ENCODE measurements around the gene AMPD3.
"Not testable (repeated sequence)": the region's sequence is repeated elsewhere in the genome, so short reads cannot be mapped to it uniquely, and the experiment has no call there.

The AMPD3 gene

DNA sequence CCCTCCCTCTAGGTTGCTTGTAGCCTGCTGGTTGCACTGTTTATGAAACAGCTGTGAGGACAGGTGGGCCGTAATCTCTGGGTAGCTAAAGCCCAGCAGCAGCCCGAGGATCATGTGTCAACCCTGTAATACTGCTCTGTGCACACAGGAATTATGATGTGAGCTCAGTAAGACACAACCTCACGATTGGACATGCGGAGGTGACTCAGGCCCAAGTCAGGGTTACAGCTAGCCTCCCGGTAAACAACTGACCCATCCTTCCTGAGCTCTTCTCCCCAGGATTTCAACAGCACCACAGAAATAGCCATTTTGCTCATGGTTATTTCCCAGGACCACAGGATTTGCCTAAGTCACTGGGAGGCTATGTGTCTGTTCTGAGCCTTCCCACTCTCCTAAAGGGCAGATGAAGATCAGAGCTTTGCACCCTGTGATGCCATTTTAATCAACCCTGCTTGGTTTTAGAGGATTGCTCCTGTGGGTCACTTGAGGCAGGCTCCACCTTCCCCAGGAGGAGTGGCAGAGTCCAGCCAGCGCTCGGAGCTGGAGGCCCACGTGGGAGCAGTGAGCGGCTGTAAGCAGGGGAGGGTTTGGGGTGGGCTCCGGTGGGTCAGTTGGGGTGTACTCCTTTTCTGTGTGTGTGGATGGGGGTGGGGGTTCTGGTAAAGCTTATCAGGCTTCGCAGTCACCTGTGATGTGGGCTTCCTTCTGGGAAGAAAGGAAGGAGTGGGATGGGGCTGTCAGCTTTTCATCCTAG, at the start of gene AMPD3:
Gene AMPD3 (plus strand): TSS at position 387 of the 754 bp plus-strand sequence. CDS start 6,256 bp downstream, outside the sequence.
- no peak for DNase-seq (ENCODE audit: low read depth)

DNA sequence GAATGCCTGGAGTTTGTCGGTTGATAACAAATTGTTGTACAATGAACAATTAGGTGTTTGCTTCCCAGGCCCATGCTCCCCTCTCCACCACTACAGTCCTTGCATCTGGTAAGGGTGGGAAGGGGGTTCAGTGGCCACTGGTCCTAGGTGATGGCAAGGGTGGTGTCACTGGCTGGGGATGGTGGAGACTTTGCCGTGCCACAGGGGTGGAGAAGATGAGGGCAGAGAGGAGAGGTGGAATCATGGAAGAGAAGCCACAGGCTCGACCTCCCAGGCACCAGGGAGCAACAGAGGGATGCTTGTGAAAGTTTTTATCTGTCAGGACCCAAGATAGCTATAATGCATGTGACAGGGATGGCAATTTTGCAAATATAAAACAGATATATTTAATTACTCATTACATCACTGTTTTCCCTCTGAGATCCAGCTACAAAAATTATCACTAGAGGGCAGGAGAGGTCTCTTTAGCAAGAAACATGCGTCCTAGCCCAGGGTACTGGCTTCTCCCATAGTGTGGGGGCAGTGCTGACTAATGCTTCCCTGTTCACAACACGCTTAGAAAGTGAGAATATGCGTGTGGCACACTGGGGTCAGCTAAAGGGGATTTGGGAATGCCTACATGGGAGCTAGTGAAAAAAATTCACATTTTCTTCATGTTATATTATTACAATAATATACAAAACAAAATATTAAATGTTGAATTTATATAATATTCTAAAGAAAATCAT, 49.0 kb upstream of the AMPD3 start:
- DNase-seq (ENCODE audit: low read depth): peak; percentile 30

DNA sequence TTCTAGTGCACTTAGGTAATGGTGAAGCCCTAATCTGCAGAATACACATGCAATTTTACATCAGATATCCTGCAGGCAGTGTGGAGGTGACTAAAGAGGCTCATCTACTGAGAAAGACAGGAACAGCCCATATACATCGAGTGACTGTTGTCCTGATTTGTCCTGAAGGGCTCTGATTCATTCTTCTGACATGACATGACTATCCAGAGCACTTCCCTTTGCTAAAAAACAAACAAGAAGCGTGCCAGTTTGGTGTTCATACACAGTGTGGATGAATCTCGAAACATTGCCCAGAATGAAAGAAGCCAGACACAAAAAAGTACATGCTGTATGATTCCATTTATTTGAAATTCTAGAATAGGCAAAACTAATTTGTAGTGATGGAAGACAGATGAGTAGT, 48.0 kb upstream of the AMPD3 start:
- no peak for DNase-seq (ENCODE audit: low read depth)

DNA sequence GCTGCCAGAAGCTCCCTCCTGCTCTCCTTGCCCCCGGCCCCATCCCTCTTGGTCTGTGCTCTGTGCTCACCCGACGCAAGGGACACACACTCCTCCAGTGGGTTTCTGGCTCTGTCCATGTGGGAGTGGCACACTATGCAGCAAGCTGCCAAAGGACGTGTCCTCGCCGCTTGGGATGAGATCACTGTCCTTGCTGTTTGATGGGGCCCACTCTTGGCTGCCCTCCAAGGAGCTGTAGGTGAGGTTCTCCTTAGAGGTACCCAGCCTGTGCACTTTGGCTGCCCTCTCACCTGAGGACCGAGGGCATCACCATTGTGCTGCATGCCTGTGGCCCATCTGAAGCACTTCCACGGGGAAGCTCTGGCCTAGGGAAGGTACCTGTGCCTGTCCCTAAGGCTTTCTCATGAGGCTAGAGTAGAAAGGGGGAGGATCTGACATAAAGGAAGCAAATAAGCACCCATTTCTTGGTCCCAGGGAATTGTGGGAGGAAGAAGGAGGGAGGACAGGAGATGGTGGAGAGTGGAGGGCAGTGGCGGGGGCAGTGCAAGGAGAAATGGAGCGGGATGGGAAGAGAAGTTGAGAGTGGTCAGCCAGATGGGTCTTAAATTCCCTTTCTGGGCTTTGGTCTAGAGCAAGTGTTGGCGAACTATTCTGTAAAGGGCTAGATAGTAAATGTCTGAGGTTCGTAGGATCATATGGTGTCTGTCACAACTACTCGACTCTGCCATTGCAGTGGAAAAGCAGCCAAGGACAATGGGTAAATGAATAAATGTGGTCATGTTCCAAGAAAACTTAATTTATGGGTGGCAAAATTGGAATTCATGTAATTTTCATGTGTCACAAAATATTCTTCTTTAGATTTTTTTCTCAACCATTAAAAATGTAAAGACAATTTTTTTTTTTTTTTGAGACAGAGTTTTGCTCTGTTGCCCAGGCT, 47.0 kb upstream of the AMPD3 start:
- no peak for DNase-seq (ENCODE audit: low read depth)

DNA sequence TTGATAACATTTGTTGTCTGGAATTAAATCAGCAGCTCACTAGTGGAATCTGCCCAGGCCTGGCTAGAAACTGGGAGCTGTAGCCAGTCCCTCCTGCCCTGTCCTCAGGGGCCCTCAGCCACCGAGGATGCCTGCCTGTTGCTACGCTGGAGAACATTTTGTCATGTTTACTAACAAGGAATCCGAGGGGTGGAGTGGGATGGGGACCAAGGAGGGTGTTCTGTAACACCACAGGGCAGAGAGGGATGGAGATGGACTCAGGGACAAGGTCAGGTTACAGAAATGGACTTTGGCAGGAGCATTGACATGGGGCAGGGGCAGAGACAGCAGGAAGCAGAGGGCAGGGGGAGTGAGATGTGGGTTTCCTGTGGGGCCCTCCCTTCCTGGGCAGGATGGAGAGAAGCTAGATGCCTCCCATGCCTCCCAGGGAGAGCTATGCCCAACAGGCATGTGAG, 45.8 kb upstream of the AMPD3 start:
- no peak for DNase-seq (ENCODE audit: low read depth)

DNA sequence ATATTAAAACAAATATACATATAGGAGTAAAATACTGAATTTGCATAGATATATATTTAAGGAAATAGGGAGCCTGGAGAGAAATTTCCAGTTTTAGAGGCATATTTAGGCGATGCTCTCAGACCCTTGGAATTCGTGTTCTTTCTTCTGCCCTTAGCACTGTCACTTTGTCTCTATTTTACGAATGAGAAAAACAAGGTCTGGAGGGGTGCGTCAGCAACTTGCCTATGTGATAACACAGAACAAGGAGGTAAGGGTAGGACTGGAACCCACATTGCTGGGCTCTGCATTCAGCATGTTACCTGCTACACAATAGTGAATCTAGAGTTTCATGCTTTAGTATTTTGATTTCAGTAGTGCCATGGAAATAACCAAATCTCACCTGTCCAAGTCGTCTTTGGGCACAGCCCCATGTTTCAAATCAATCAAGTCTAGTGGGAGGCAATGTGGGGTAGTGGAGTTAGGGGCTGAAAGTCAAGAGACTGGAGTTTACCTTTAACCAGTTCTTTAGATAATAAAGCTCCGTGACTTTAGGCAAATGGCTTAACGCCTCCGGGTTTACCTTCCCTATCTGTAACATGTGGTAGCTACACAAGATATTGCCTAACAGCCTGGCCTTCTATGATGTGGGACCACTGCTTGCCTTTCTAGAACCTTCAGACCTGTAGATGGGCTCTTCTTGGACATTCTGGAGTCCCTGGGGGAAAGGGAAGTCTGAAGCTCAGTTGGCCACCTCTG, 44.8 kb upstream of the AMPD3 start:
- DNase-seq (ENCODE audit: low read depth): no peak

DNA sequence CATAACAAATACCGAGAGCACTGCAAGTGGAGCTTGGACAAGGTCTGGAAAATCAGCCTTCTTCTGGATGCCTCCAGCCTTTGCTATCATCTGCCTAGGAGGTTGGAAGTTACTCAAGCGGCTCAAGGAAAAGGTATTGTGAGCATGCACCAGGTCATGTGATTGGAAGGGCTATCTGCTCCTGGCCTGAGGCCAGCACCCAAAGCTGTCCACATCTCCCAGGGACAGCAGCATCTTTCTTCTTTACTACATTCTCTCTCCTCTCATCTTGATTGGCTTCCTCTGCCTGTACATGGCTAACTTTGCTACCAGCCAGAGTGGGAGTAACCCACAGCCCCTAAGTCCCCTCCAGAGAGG, 44.2 kb upstream of the AMPD3 start:
- no peak for DNase-seq (ENCODE audit: low read depth)

DNA sequence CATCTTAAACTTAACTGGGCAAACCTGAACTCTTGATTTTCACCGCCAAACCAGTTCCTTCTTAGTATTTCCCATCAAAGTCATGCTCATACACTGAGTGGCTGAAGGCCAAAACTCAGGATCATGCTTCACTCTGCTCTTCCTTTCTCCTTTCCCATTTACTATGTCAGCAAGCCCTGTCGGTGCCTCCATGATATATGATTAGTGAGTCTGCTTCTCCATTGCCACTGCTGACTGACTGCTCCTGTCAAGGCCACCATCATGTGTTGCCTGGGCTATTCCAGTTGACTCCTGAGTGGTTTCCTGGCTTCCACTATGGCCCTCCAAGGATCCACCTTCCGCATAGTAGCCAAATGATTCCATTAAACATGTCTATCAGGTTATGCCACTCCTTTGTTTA, 42.8 kb upstream of the AMPD3 start:
- no peak for DNase-seq (ENCODE audit: low read depth)

DNA sequence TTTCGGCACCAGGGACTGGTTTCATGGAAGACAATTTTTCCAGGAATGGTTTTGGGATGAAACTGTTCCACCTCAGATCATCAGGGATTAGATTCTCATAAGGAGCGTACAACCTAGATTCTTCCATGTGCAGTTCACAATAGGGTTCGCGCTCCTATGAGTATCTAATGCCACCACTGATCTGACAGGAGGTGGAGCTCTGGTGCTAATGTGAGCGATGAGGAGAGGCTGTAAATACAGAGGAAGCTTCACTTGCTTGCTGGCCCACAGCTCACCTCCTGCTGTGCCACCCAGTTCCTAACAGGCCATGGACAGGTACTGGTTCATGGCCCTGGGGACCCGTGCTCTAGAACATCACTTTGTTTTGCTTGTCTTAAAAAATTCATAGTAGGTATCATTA, 41.8 kb upstream of the AMPD3 start:
- no peak for DNase-seq (ENCODE audit: low read depth)

DNA sequence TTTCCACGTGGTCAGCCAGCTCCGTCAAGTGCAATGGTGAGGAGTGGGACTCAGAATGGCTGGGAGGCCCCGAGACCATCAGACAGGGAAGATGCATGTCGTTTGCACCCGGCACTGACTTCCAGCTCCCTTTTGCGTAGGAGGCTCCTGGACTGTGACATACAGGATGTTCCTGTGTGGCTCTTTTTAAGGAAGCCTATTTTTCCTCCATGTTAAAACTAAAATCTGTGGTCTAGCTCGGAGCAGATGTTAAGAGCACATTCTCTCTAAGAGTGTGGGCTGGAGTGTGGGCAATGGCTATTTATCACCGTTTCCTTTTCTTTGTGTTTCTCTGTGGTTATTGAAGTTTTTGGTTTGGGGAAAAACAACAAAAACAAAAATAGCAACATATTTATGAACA, 40.9 kb upstream of the AMPD3 start:
- DNase-seq (ENCODE audit: low read depth): no peak

DNA sequence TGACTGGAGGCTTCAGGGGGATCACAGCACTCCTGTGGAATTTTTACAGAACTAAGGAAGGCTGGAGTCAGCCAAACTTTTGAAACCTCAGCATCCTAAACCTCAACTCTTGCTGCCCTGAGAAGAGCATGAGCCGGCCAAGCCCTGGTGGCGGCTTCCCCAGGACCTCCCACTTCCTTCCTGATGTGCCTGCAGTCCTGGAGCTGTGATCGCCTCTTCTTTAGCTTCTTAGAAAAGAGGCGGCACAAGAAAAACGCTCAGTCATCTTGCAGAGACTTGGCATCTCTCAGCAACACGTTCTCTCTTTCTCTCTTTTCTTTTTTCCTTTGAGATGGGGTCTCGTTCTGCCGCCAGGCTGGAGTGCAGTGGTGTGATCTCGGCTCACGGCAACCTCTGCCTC, 40.4 kb upstream of the AMPD3 start:
- no peak for DNase-seq (ENCODE audit: low read depth)

DNA sequence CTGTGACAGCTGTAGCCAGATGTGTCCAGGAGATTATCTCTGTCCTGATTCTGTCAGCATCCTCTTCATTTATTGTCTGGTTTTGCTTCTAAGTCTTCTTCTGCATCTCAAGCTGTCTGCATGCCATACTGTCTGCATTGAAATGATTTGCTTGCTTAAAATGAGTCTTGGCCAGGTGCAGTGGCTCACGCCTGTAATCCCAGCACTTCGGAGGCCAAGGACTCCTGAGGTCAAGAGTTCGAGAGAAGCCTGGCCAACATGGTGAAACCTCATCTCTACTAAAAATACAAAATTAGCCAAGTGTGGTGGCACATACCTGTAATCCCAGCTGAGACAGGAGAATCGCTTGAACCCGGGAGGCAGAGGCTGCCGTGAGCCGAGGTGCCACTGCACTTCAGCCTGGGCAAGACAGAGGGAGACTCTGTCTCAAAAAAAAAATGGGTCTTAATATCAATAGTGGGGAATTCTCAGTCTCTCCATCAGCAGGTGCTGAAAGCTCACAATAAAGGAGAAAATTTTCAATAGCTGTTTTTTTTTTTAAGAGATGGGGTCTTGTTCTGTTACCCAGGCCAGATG, 39.2 kb upstream of the AMPD3 start:
- no peak for DNase-seq (ENCODE audit: low read depth)

DNA sequence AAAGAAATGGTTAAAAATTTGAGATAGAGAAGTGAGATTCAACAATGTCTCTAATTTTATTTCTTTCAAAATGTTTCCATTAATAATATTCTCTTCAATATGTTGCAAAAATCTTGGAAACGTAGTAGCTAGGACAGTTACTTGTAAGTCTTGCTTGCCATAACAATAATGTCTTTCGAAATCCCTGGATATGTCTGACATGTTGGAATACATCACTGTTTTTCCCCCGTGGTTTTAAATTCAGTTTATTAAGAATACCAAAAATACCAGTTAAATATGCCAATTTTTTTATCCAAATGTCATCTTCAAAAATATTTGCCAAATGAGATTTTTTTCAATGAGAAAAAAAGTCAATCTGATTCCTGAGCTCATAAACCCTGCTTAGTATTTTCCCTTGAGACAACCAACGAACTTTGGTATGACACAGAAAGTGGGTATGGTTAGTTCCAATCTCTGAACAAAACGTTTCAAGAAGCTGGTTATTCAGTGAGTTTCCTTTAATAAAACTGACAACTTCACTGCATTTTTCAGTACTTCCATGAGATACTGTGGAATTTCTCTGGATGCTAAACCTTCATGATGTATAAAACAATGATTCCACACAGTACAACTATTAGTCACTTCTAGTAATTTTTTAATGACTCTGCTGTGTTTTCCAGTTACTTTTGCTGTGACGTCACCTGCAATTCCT, 36.7 kb upstream of the AMPD3 start:
- no peak for DNase-seq (ENCODE audit: low read depth)

DNA sequence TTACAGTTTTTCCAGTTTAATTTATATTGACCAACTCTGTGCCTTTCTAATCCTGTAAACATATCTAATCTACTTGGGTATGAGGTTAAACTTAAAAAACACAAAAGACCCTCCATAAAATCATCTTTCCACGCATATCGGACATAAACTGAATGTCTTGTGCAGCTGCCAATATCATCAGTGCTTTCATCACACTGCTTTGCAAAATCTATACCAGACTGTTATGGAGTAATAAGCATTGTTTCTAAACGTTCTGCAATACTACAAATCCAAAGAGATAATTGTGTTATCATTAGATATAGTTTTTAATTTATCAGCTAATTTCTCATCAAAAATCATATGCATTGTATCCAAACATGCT, 36.1 kb upstream of the AMPD3 start:
- DNase-seq (ENCODE audit: low read depth): no peak

DNA sequence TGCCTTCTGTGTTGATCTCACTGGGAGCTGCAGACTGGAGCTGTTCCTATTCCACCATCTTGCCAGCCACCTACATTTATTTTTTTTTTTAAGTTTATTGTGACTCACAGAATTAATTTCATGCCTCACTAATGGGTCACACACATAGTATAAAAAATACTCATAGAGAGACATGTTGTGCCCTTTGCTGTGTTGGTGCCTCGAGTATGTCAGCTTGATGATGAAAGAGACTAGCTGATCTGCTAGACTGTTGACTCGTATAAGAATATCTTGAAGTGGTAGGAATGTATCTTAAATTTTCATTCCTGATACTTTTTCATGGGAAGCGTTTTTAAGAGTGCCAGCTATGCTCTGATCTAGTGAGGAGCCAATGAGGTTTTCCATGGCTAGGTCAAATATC, 28.6 kb upstream of the AMPD3 start:
- no peak for DNase-seq (ENCODE audit: low read depth)

DNA sequence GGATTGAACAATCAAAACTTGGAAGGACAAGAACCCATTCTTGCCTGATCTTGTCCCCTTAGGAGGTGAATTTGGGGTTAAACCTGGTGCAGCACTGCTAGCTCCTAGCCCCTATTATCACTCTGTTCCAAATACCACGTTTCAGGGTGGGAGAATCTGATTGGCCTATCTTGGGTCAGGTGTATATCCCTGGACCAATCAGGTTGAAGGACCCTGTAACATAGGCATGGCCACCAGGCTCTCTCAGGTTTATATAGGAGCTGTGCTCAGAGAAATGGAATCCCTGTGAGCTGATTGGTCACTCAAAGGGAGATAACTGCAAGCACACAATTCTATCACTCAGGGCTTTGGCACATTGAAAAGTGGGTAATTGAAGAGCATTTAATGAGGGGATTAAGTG, 26.6 kb upstream of the AMPD3 start:
- DNase-seq (ENCODE audit: low read depth): no peak

DNA sequence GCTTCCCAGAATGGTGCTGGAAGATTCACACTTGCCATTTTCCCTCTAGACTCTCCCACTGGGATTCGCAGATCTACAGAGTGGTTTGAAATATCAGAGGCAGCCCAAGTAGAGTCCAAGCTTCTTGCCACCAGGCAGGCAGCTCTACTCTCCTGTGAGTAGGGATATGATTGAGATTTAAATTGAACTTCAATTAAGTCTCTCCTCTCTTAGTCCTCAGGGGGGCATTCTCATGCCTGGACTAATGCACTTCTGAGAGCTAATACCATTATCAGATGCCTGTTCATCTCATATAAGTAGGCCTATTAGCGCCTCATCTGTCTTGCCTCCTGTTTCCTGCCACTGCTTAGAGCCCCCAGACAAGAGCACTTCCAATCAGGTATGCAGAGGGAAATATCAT, 25.5 kb upstream of the AMPD3 start:
- no peak for DNase-seq (ENCODE audit: low read depth)

DNA sequence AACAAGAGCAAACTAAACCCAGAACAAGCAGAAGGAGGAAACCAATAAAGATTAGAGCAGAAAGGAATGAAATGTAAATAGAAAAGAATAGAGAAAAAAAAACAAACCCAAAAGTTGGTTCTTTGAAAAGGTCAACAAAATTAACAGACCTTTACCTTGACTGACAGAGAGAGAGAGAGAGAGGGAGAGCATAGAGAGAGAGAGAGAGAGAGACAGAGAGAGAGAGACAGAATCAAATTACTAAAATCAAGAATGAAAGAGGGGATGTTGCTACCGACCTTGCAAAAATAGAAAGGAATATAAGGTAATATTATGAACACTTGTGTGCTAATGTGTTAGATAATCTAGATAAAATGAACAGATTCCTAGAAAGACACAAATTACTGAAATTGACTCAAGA, 22.6 kb upstream of the AMPD3 start:
- no peak for DNase-seq (ENCODE audit: low read depth)

DNA sequence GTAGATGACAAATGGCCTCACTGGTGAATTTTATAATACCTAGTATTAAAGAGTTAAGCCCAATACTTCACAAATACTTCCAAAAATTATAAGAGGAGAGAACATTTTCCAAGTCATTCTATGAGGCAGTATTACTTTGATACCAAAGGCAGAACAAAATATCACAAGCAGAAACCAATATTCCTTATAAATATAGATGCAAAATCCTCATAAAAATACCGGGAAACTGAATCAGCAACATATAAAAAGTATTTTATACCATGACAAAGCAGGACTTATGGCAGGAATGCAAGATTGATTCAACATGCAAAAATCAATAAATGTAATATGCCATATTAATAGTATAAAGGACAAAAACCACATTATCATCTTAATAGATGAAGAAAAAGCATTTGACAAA, 22.1 kb upstream of the AMPD3 start:
- DNase-seq (ENCODE audit: low read depth): no peak

DNA sequence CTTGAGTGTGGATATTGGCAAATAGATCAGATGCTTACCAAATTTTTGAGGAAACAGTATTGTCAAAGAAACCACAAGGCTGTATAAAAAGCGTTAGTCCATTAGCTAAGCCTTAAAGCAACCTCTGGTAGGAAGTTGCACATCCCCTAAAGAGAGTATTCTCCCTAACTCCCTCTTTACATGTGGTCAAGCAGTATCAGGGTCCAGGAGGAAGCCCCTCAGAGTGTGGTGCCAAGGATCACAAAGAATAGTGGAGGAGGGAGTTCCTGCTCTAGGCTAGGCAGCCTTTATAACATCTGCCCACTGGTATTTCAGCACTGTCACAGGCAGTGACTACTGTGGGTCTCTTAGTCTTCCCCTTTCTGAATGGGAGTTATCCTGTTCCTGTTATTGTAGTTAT, 18.8 kb upstream of the AMPD3 start:
- no peak for DNase-seq (ENCODE audit: low read depth)

DNA sequence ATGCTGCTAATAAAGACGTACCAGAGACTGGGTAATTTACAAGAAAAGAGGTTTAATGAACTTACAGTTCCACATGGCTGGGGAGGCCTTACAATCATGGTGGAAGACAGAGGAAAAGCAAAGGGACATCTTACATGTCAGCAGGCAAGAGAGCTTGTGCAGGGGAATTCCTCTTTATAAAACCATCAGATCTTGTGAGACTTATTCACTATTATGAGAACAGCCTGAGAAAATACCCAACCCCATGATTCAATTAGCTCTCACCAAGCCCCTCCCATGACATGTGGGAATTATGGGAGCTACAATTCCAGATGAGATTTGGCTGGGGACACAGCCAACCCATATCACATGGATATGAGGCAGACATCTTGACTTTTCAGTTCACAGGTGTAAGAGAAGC, 18.4 kb upstream of the AMPD3 start:
- not testable (repeated sequence) for DNase-seq (ENCODE audit: low read depth)

Measured in stimulated activated CD8-positive, alpha-beta memory T cell treated with anti-CD3 and anti-CD28 coated beads, Interleukin-7, amount 100 ng/mL, for 24 hours (primary cell).